Endometrium (tissue), 2 donors: ENCODE results near the gene PLXNB3.

ENCODE experiments used
- FAIRE-seq: peaks from 2 replicates; lab custom pipeline; 2012; peaks lifted over from hg19 to GRCh38; lab: Jason Lieb, UNC
- donor health status: control.
- donor health status: control.

Gene PLXNB3

DNA sequence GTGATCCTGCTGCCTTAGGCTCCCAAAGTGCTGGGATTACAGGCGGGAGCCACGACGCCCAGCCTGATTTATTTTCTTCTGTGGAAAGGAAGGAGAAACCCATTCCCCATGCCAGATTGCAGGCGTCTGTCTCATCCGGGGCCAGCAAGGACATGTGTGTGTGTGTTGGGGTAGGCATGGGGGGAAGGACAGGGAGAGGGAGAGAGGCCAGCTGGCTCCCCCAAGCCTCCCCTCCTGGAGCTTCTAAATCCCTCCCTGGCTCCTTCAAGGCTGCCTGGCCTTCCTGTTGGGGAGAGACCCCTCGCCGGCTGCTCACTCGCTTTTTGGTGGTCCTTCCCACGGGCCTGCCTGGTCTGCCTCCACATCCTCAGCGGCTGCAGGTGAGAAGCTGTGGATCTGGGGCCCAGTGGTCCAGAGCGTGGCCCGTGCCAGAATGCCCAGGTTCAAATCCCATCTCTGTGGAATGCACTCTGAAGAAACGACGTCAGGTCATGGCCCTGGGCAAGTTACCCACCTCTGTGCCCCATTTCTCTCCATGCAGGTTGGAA, 1.3 kb upstream of the PLXNB3 start:
- no peak for FAIRE-seq

DNA sequence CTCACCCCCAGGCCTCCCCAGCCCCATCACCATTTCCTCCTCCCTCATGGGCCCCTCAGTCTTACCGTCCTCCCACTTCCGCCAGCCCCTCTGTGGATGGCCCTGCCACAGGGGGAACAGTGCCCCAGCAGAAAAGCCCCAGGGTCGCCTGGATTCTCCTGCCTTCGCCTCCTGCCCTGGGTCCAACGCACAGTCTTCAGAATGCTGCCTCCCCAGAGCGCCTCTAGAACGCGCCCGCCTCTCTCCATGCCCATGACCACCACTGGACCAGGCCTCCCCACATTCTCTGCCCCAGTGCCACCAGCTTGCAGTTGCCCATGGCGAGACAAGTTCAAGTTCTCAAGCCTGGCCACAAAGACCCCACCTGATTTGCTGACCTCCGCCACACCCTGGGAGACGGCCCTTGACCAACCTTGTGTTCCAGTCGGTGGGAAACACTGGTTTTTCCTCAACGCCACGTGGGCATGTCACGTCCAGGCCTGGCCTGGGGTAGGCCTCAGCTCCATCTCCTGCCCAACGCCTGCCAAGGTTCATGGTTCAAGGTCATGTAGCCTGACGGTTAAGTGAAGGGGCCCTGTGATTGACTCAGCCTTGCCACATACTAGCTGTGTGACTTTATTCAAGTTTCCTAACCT, 634 bp upstream of the PLXNB3 start:
- no peak for FAIRE-seq

- no peak for FAIRE-seq
Observed at GRCh38 chrX:153764786-153765137, 713 bp downstream of the PLXNB3 start.

DNA sequence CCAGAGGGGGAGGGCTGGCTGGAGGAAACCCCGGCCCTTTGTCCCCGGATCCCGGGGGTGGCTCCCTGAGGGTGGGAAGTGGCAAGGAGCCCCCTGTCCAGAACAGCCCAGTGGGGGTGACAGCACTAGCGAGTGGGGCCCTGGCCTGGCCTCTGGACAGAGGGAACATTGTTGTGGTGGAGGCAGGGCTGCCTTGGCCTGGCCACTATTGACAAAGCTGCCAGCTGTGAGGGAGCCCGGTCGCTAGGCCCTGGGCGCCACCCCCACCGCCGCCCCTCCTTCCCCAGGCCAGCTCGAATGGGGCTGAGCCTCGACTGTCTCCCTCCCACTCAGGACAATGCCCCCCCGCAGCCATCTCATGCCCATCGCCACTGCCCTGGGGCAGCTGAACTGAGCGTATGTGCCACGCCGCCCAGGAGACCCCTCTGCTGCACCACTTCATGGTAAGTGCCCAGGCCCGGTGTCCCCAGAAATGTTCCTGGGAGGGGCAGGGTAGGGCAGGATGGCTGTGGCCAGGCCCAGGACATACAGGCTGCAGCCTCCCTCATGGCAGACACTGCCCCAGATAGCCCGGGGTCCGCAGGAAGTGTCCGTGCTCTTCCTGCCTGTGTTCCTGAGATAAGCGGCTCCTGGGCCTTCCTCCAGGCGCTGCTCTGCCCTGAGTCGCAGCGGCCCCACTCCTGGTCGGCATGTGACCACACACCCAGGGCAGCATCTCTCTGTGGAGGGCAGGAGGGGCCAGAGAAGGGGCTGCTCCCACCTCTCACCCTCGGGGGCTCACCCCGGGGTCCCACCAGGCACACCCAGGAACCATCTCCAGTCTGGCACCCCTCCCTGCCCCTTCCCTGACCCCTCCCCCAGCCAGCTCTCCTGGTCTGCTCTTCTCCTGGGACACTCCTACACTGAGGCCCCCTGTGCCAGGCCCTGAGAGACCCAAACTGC, 1.4 kb downstream of the PLXNB3 start:
- no peak for FAIRE-seq

DNA sequence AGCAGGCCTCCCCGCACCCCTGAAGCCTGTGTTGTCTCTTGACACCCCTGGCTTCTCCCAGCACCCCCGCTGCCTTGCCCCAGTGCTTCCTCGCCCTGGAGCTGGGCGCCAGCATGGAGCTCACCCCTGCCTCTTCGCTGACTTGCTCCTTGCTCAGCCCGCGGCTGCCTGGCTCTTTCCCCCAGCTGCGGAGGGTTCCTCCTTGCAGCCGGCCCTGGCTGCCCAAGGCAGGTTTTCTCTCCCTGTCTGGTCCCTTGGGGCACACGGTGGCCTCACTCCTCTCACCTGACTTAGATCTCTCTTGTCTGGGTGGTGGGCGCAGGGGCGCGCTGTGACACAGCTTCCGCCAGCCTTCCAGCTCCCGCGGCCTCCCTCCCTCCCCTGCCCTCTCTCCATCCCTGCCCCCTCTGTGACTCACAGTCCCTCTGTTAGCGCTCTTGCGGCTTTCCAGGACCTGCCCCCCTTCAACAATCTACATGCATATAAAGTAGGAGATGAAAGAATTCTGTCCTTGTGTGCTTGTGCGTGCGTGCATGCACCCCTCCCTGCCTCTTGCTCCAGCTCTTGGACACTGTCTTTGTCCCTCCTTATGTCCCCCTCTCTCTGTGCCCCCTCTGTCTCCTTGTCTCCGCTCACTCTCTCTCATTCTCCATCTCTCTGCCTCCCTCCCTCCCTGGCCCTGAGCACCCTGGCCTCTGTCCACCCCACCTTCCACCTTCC, 2.2 kb downstream of the PLXNB3 start:
- no peak for FAIRE-seq

- no peak for FAIRE-seq
Observed at GRCh38 chrX:153766871-153767673, 3.0 kb downstream of the PLXNB3 start.

GRCh38 chrX:153767674-153768055, 3.6 kb downstream of the PLXNB3 start:
- no peak for FAIRE-seq

GRCh38 chrX:153768311-153769157, 4.5 kb downstream of the PLXNB3 start:
- FAIRE-seq = no peak

DNA sequence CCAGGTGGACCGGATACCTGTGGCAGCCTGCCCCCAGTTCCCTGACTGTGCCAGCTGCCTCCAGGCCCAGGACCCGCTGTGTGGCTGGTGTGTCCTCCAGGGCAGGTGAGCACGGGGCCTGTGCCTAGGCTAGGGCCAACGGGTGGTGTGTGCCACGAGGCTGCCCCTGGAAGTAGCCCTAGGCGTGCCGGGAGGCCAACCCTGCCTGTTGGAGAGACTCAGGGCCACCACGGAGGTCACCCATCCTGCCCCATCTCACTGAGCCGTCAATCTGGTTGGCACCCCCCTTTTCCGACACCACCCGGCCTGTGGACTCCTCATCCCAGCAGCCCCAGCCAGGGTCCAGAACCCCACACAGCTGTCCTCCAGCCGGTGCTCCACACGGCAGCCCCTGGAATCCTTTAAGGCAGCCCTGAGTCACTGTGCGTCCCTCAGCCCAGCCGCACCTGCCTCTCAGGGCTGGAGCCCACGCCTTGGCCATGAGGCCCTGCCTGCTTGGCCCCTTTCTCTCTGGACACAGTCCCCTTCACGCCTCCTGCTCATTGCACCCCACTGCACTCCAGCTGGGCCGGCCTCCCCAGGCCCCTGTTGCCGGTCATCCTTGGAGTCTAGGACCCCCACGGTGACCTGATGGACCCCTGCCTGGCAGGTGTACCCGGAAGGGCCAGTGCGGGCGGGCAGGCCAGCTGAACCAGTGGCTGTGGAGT, 5.3 kb downstream of the PLXNB3 start:
- no peak for FAIRE-seq

DNA sequence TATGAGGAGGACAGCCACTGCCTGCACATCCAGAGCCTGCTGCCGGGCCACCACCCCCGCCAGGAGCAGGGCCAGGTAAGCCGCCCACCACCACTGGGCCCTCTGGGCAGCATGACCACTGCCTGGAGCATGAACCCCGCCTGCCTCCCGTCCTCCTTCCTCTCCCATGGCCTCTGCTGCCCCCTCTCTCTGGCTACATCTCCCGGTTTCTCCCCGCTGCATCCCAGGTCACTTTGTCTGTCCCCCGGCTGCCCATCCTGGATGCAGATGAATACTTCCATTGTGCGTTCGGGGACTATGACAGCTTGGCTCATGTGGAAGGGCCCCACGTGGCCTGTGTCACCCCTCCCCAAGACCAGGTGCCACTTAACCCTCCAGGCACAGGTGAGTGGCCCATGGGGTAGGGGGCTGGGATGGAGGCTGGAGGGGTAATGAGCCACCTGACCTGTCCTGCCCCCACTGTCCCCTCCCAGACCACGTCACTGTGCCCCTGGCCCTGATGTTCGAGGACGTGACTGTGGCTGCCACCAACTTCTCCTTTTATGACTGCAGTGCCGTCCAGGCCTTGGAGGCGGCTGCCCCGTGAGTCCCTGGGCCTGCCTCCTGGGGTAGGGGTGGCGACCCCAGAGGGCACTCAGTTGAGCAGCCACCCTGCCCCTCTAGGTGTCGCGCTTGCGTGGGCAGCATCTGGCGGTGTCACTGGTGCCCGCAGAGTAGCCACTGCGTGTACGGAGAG, 6.0 kb downstream of the PLXNB3 start:
- no peak for FAIRE-seq

- FAIRE-seq = no peak
Observed at GRCh38 chrX:153770601-153771414, 6.8 kb downstream of the PLXNB3 start.

DNA sequence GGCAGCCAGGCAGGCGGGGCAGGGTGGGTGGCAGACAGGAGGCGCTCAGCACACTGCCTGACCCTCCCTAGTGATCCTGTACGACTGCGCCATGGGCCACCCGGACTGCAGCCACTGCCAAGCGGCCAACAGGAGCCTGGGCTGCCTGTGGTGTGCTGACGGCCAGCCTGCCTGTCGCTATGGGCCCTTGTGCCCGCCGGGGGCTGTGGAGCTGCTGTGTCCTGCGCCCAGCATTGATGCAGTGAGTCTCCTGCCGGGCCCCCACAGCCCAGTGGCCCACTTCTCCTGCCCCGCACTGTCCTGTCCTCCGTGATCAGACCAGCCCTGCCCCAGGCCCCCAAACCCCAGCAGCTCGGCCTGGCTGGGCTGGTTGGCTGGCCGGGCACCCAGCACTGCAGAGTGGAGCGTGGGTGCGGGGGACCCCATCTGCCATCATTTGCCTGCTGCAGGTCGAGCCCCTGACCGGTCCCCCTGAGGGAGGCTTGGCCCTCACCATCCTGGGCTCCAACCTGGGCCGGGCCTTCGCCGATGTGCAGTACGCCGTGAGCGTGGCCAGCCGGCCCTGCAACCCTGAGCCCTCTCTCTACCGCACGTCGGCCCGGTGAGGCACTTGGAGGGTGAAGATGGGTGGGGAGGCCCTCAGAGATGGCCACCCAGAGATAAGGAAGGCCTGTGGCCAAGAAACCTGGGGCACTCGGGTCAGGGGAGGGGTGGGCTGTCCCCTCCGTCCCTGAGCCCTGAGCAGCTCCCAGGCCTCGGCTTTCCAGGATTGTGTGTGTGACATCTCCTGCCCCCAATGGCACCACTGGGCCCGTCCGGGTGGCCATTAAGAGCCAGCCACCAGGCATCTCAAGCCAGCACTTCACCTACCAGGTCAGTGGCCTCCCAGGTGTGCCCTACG, 7.6 kb downstream of the PLXNB3 start:
- FAIRE-seq = no peak

DNA sequence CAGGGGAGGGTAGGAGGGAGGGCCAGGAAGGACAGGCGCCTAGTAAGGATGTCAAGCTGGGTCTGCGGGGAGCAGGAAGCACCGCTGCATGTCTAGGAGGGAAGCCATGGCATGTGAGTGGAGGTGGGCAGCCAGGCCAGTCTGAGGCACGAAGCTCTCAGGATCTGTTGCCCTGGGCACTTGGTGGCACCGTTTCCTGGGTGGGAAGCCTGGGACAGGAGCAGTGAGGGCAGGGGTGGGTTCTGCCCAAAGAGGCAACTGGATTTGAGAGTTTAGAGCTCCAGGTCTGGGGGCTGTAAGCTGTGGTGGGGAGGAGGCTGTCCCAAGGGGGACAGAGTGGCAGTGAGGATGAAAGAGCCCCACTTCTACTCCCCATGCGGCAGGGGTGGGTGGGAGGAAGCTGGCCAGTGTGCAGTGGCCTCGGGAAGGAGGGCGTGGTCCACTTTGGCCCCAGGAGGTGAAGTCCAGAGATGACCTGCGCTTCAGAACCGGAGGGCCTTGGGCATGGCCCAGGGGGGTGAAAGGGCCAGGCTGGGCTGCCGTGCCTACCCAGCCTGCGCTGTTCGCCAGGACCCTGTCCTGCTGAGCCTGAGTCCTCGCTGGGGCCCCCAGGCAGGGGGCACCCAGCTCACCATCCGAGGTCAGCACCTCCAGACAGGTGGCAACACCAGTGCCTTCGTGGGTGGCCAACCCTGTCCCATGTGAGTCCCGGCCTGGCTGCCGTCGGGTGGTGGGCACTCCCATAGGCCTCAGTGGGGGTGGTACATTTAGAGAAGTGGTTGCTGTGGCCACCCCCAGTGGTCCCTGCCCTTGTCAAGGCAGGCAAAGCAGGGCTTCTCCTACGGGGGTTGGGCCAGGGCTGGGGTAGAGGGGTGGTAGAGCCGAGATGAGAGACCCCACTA, 8.5 kb downstream of the PLXNB3 start:
- no peak for FAIRE-seq

GRCh38 chrX:153773218-153773611, 9.2 kb downstream of the PLXNB3 start:
- FAIRE-seq = no peak

- FAIRE-seq = no peak
Observed at GRCh38 chrX:153773741-153774575, 9.9 kb downstream of the PLXNB3 start.
